Cardiac muscle cell (in vitro differentiated cells and primary cell): ENCODE measurements around the gene ARID3A. TPM values are rescaled to one million over a fixed set of nuclear protein-coding genes. Genes with fewer than 3 reads are reported as not detected.
A peak's percentile ranks its signal among the peaks of the same experiment; 100 is the strongest.

Experiments used
- DNase-seq, 2 donors: peaks; one replicate each; pipeline versions ENCODE4 v3.0.0 to v3.0.0-alpha.2; 2010 to 2017; ENCODE audit warnings: low read depth in 1 of 2, low spot score in 1 of 2
- H3K27ac ChIP-seq: fragments of 200-600 bp; sonication (generic); 2 replicates; pipeline ENCODE4 v1.5.1; 2016
- H3K27me3 ChIP-seq: fragments of 200-600 bp; sonication (generic); 2 replicates; pipeline ENCODE4 v1.6.0; 2016; ENCODE audit warnings: control low read depth
- H3K36me3 ChIP-seq: fragments of 200-600 bp; sonication (generic); 2 replicates; pipeline ENCODE4 v1.5.1; 2016; ENCODE audit warnings: control low read depth
- H3K4me1 ChIP-seq: fragments of 200-600 bp; sonication (generic); 2 replicates; pipeline ENCODE4 v1.8.1; 2017; ENCODE audit warnings: low read depth, mild to moderate bottlenecking, mixed run types
- H3K4me3 ChIP-seq: fragments of 200-600 bp; sonication (generic); 2 replicates; pipeline ENCODE4 v1.5.1; 2016; ENCODE audit warnings: mild to moderate bottlenecking
- H3K9me3 ChIP-seq: fragments of 200-600 bp; sonication (generic); 2 replicates; pipeline ENCODE4 v1.5.1; 2017; ENCODE audit warnings: low read depth, mild to moderate bottlenecking, control low read depth
- polyA plus RNA-seq: library from polyadenylated mRNA; unstranded; fragments of >200 nt; fragmentation: Nextera tagmentation; extraction: Ambion mirVana; gene quantifications from 2 replicates; pipeline ENCODE4 v1.2.1, GENCODE V29; 2016
- total RNA-seq: library from RNA; depleted of rRNA; stranded (reverse); fragments of >200 nt; gene quantifications from 2 replicates; pipeline ENCODE4 v1.2.3, GENCODE V29; 2016
- TF ChIP-seq, protein P1 (sequence below): IDR thresholded peaks from 2 replicates; pipeline ENCODE4 v1.5.1; 2012; ENCODE audit warnings: low read depth, mild to moderate bottlenecking, low read length

Gene ARID3A
- total and polyA plus RNA-seq, 2 experiments from 2014 or later, result 39.1 to 62.3 TPM

DNA sequence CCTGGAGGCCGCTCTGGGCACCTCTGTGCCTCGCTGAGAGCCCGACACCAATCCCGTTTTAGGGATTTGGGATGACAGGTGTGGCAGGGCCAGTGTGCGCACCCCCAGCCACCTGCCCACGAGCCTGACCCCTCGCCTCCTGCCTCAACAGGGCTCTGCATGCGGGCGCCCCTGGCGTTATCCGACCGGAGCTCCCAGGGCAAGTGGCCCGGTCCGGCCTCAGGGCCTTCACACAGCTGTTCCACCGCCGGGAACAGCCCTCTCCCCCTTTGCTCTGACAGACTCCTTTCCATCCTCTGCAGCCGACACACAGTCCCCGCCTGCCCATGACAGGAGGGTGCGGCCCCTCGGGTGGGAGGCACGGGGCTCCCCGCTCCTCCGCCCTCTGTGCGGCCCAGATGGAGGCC is 51.2 kb downstream of the ARID3A start:
- DNase-seq, result no peak
- TF ChIP-seq, protein P1, sequence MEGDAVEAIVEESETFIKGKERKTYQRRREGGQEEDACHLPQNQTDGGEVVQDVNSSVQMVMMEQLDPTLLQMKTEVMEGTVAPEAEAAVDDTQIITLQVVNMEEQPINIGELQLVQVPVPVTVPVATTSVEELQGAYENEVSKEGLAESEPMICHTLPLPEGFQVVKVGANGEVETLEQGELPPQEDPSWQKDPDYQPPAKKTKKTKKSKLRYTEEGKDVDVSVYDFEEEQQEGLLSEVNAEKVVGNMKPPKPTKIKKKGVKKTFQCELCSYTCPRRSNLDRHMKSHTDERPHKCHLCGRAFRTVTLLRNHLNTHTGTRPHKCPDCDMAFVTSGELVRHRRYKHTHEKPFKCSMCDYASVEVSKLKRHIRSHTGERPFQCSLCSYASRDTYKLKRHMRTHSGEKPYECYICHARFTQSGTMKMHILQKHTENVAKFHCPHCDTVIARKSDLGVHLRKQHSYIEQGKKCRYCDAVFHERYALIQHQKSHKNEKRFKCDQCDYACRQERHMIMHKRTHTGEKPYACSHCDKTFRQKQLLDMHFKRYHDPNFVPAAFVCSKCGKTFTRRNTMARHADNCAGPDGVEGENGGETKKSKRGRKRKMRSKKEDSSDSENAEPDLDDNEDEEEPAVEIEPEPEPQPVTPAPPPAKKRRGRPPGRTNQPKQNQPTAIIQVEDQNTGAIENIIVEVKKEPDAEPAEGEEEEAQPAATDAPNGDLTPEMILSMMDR, result no peak

DNA sequence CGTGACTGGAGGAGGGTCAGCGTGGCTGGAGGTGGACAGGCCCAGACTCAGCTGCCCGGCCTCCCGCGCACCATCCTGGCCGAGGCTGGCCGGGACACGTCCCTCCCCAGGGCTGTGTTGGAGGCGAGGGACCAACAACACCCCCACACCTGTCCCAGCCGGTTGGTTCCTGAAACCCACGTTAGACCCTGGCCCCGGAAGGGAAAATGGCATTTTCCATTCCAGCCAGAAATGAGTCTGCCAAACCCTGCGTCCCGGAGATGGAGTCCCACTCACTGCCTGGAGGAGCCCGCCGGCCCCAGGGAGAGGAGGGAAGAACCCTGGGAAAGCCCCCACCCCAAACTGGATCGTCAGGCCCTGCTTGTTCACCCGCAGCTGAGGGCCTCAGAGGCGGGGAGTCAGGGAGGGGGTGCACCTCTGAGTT is 53.5 kb downstream of the ARID3A start:
- Histone ChIP-seq H3K4me3 (no peak overlapping the region), H3K27ac (peak overlapping the region; percentile 85), H3K9me3 (no peaks in the 10 kb centered on the region), H3K4me1 (peaks cover 8% of the 10 kb centered on the region), H3K36me3 (no peaks in the 10 kb centered on the region), H3K27me3 (no peaks in the 10 kb centered on the region)
- TF ChIP-seq, protein P1, result no peak
- DNase-seq, result no peak

More for the DNA sequence above, 51.2 kb downstream of the ARID3A start:
- peak overlapping the region; percentile 28 for H3K27ac ChIP-seq
- no peaks in the 10 kb centered on the region for H3K9me3 ChIP-seq
- peaks cover 2% of the 10 kb centered on the region for H3K36me3 ChIP-seq
- peaks cover 8% of the 10 kb centered on the region for H3K4me1 ChIP-seq
- H3K4me3 ChIP-seq, result no peak overlapping the region
- no peaks in the 10 kb centered on the region for H3K27me3 ChIP-seq

DNA sequence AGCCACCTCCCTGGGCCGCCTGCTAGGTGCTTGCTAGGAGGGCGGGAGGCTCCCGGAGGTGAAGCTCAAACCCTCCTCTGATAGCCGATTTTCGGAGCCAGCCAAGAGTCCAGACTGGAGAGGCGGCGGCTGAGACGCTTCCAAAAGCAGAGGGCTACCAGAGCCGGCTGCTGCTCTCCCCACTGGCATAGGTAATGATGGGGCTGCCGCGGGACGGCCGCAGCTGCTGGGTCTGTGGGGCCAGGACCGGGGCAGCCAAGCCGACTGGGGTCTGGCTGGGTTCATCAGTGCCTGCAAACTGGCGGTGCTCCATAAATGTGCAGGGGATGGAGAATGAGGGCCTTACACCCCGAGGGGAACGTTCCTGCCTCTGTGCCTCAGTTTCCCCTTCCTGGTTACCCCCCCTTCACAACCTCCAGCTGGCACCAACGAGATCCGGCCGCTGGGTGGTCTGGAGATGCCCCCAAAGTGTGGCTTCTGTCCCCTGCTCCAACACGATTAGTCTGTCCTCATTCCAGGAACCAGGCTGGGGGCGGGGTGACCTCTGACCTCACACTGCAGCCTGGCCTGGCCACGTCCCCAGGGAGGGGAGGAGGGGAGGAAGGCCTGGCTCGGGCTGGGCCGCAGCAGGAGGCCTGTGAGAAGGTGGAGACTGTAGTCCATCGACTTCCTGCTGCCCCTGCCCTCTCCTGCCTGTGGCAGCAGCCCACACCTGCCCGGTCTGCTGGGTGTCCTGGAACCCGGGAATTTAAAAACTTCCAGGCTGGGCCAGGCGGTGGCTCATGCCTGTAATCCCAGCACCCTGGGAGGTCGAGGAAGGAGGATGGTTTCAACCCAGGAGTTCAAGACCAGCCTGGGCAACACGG is 54.5 kb downstream of the ARID3A start:
- Histone ChIP-seq H3K36me3 (no peaks in the 10 kb centered on the region), H3K4me1 (peaks cover 8% of the 10 kb centered on the region), H3K27me3 (no peaks in the 10 kb centered on the region), H3K27ac (peak overlapping the region; percentile 85), H3K9me3 (no peaks in the 10 kb centered on the region), H3K4me3 (no peak overlapping the region)
- DNase-seq, result peak; percentile 34 to 58
- TF ChIP-seq, protein P1, result no peak

DNA sequence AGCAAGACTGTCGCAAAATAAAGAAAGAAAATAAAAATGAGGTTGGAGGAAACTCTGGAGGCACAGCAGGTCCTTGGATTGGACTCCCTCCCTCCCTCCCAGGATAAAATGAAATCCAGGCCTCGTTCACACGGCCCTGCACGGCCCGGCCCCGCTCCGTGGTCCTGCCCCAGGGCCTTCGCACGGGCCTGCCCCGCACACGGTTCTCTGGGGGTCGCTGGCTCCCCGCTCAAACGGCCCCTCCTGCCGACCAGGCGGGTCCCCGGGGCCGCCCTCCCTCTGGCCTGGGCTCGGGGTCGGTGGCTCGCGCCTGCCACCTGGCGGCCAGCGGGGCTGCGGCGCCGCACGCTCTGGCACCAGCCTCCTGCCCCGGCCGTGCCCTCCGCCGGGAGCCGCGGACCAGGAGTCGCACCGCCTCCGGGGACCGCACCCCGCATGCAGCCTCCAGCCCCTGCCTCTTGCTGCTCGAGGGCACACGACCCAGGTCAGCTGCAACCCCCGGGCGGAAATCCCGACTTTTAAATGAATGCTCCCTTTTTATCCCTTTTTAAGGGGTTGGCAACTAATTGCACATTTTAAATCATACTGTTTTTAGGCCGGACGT is 56.8 kb downstream of the ARID3A start:
- DNase-seq, result peak; percentile 65 to 84
- H3K9me3 ChIP-seq, result no peaks in the 10 kb centered on the region
- peaks cover 9% of the 10 kb centered on the region for H3K36me3 ChIP-seq

DNA sequence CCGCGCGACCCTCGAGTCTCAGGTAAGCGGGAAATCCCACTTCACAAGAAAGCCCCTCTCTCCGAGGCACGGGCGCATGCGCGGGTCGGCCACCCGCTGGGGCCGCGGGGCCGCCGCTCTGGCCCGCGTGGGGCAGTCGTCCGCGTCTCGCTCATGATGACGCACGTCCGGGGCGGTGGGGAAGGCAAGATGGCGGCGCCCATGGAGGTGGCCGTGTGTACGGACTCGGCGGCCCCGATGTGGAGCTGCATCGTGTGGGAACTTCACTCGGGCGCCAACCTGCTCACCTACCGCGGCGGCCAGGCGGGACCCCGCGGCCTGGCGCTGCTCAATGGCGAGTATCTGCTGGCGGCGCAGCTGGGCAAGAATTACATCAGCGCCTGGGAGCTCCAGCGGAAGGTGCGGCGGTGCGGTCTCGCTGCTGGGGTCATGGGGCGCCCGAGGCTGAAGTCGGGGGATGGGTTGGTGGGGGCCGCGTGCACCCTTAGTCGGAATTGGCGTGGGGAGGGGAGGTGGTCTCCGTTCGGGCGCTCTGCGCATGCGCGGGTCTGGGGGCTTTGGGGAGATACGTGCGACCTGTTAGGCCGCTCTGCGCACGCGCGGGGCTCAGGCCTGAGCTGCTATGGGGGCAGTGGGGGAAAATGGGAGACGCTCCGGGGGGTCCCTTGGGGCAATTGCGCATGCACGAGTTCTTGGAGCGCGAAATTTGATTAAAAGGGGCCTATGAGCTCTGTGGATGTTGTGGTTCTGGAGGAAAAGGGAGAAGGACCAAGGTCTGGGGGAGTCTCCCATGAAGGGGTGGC is 58.5 kb downstream of the ARID3A start, which contains the start of gene WDR18:
TSS of gene WDR18 (plus strand) at position 181 of the 803 bp plus-strand sequence. CDS start at position 190, 9 bp downstream.
- H3K27ac ChIP-seq, result peak within 1 kb of the TSS; percentile 99
- DNase-seq, result peak; percentile 93 to 96
- H3K9me3 ChIP-seq, result no peaks in the 10 kb centered on the region
- no peaks in the 10 kb centered on the region for H3K27me3 ChIP-seq
- H3K36me3 ChIP-seq, result peaks cover 15% of the 10 kb centered on the region
- peak within 1 kb of the TSS; percentile 99 for H3K4me3 ChIP-seq
- H3K4me1 ChIP-seq, result peaks cover 8% of the 10 kb centered on the region
- TF ChIP-seq, protein P1, result peak; percentile 16

More for the DNA sequence above, 56.8 kb downstream of the ARID3A start:
- no peak overlapping the region for H3K27ac ChIP-seq
- TF ChIP-seq, protein P1, result peak; percentile 62
- no peaks in the 10 kb centered on the region for H3K27me3 ChIP-seq
- H3K4me1 ChIP-seq, result peaks cover 8% of the 10 kb centered on the region
- H3K4me3 ChIP-seq, result peak overlapping the region; percentile 22
